H9 (cell line): Measurements from ENCODE around the gene PGGHG. TPM values are rescaled to one million over a fixed set of nuclear protein-coding genes. Genes with fewer than 3 reads are reported as not detected.

ENCODE experiments used
- DNase-seq: peaks from one replicate; pipeline ENCODE4 v3.0.0-alpha.2; 2017
- H2AFZ ChIP-seq: one replicate; pipeline ENCODE4 v1.6.1; 2013; ENCODE audit warnings: mild to moderate bottlenecking, low read length, control low read depth, moderate library complexity
- H2AK5ac ChIP-seq: 2 replicates; pipeline ENCODE4 v1.6.1; 2013; ENCODE audit warnings: low read length, control low read depth, mixed read lengths; ENCODE audit not compliant: insufficient read length
- H2BK120ac ChIP-seq: one replicate; pipeline ENCODE4 v1.6.1; 2013; ENCODE audit warnings: low read depth, mild to moderate bottlenecking, low read length, control low read depth, inconsistent platforms; ENCODE audit not compliant: poor library complexity, severe bottlenecking
- H2BK12ac ChIP-seq: 2 replicates; pipeline ENCODE4 v1.6.1; 2013; ENCODE audit warnings: low read length, control low read depth, mixed read lengths, low read depth; ENCODE audit not compliant: insufficient read length
- H2BK15ac ChIP-seq: 2 replicates; pipeline ENCODE4 v1.6.1; 2013; ENCODE audit warnings: low read depth, low read length, control low read depth
- H2BK20ac ChIP-seq: one replicate; pipeline ENCODE4 v1.6.1; 2013; ENCODE audit warnings: low read depth, mild to moderate bottlenecking, low read length, control low read depth, inconsistent platforms; ENCODE audit not compliant: poor library complexity, severe bottlenecking
- H2BK5ac ChIP-seq: 2 replicates; pipeline ENCODE4 v1.6.1; 2013; ENCODE audit warnings: low read length, control low read depth, mixed read lengths; ENCODE audit not compliant: insufficient read length
- H3K14ac ChIP-seq: 2 replicates; pipeline ENCODE4 v1.6.1; 2013; ENCODE audit warnings: low read length, control low read depth; ENCODE audit not compliant: insufficient read depth
- H3K18ac ChIP-seq: 2 replicates; pipeline ENCODE4 v1.6.1; 2013; ENCODE audit warnings: low read depth, mild to moderate bottlenecking, mixed read lengths, low read length, control low read depth; ENCODE audit not compliant: insufficient read length
- H3K23ac ChIP-seq: 2 replicates; pipeline ENCODE4 v1.6.1; 2013; ENCODE audit warnings: low read length, control low read depth, mixed read lengths, low read depth; ENCODE audit not compliant: insufficient read length
- H3K23me2 ChIP-seq: 2 replicates; pipeline ENCODE4 v1.6.1; 2013; ENCODE audit warnings: low read depth, mild to moderate bottlenecking, mixed read lengths, low read length, control low read depth; ENCODE audit not compliant: insufficient read length, poor library complexity, severe bottlenecking
- H3K27ac ChIP-seq: 2 replicates; pipeline ENCODE4 v1.5.1; 2013; ENCODE audit warnings: low read length, control low read depth, mixed read lengths, low read depth; ENCODE audit not compliant: insufficient read length
- H3K27me3 ChIP-seq: 2 replicates; pipeline ENCODE4 v1.6.1; 2013; ENCODE audit warnings: low read length, control low read depth, inconsistent platforms; ENCODE audit not compliant: insufficient read depth
- H3K4ac ChIP-seq: 2 replicates; pipeline ENCODE4 v1.6.1; 2013; ENCODE audit warnings: low read depth, mild to moderate bottlenecking, control low read depth, inconsistent platforms, low read length, moderate library complexity
- H3K4me1 ChIP-seq: 2 replicates; pipeline ENCODE4 v1.6.1; 2013; ENCODE audit warnings: low read length, control low read depth, inconsistent platforms; ENCODE audit not compliant: insufficient read depth
- H3K4me2 ChIP-seq: 2 replicates; pipeline ENCODE4 v1.6.1; 2013; ENCODE audit warnings: low read length, control low read depth, mixed read lengths; ENCODE audit not compliant: insufficient read length, insufficient read depth
- H3K56ac ChIP-seq: 2 replicates; pipeline ENCODE4 v1.6.1; 2013; ENCODE audit warnings: low read depth, mild to moderate bottlenecking, mixed read lengths, low read length, control low read depth; ENCODE audit not compliant: insufficient read length
- H3K79me1 ChIP-seq: 2 replicates; pipeline ENCODE4 v1.6.1; 2013; ENCODE audit warnings: low read depth, mild to moderate bottlenecking, moderate library complexity, low read length, control low read depth, inconsistent platforms; ENCODE audit not compliant: insufficient read depth, poor library complexity, severe bottlenecking
- H3K79me2 ChIP-seq: 2 replicates; pipeline ENCODE4 v1.6.1; 2013; ENCODE audit warnings: low read length, control low read depth, inconsistent platforms; ENCODE audit not compliant: insufficient read depth
- H3K9ac ChIP-seq: 2 replicates; pipeline ENCODE4 v1.6.1; 2013; ENCODE audit warnings: low read length, control low read depth, mixed read lengths; ENCODE audit not compliant: insufficient read length; ENCODE audit errors: extremely low read depth
- H3K9me3 ChIP-seq: one replicate; pipeline ENCODE4 v1.6.1; 2013; ENCODE audit warnings: low read depth, low read length, inconsistent platforms; ENCODE audit not compliant: control insufficient read depth
- H3T11ph ChIP-seq: one replicate; pipeline ENCODE4 v1.6.1; 2013; ENCODE audit warnings: mild to moderate bottlenecking, low read length, control low read depth, inconsistent platforms
- H4K20me1 ChIP-seq: one replicate; pipeline ENCODE4 v1.6.1; 2013; ENCODE audit not compliant: control insufficient read depth, insufficient read length, insufficient read depth
- H4K5ac ChIP-seq: 2 replicates; pipeline ENCODE4 v1.6.1; 2013; ENCODE audit warnings: low read depth, mild to moderate bottlenecking, mixed read lengths, low read length, control low read depth; ENCODE audit not compliant: insufficient read length
- H4K8ac ChIP-seq: replicated peaks from 2 replicates; pipeline ENCODE4 v1.6.1; 2013; ENCODE audit warnings: low read length, control low read depth, mixed read lengths, low read depth; ENCODE audit not compliant: insufficient read length
- H4K91ac ChIP-seq: 2 replicates; pipeline ENCODE4 v1.6.1; 2013; ENCODE audit warnings: low read depth, mild to moderate bottlenecking, moderate library complexity, mixed read lengths, low read length, control low read depth; ENCODE audit not compliant: insufficient read length
- H3K27ac Mint-ChIP-seq, 3 experiments: 2 replicates in 2 of 3; 3 replicates in 1 of 3; pipeline ENCODE4 v1.8.0; 2020 to 2021; ENCODE audit warnings: mixed read lengths in 3 of 3, mild to moderate bottlenecking in 1 of 3, moderate library complexity in 1 of 3
- H3K27me3 Mint-ChIP-seq: 2 replicates; pipeline ENCODE4 v1.8.0; 2021; ENCODE audit warnings: low read depth, mild to moderate bottlenecking, moderate library complexity, mixed read lengths
- H3K36me3 Mint-ChIP-seq, 3 experiments: 2 replicates in 2 of 3; 3 replicates in 1 of 3; pipeline ENCODE4 v1.8.0; 2020 to 2021; ENCODE audit warnings: low read depth in 3 of 3, mixed read lengths in 3 of 3; ENCODE audit not compliant: insufficient read depth in 1 of 3
- H3K4me1 Mint-ChIP-seq, 2 experiments: 2 replicates each; pipeline ENCODE4 v1.8.0; 2020; ENCODE audit warnings: mixed read lengths in 2 of 2
- H3K4me3 Mint-ChIP-seq, 2 experiments: 2 replicates in 1 of 2; 3 replicates in 1 of 2; pipeline ENCODE4 v1.8.0; 2020 to 2021; ENCODE audit warnings: mild to moderate bottlenecking in 2 of 2, mixed read lengths in 2 of 2, moderate library complexity in 1 of 2
- H3K9me3 Mint-ChIP-seq, 2 experiments: 2 replicates in 1 of 2; 3 replicates in 1 of 2; pipeline ENCODE4 v1.8.0; 2020; ENCODE audit warnings: mild to moderate bottlenecking in 2 of 2, mixed read lengths in 2 of 2, moderate library complexity in 1 of 2
- CTCF ChIP-seq: fragments of 200-600 bp; sonication (generic); conservative IDR thresholded peaks from 3 replicates; pipeline ENCODE4 v1.8.0; 2021; ENCODE audit warnings: antibody characterized with exemption, mild to moderate bottlenecking
- WGBS: extraction: QIAGEN DNeasy Blood & Tissue Kit; methylation state at CpG from one replicate; pipeline ENCODE4 v1.1.7; 2013; ENCODE audit warnings: missing lambda C conversion rate, low lambda C conversion rate, mixed read lengths; ENCODE audit not compliant: insufficient read length; ENCODE audit errors: extremely low coverage; 5-methylcytosine and 5-hydroxymethylcytosine counted together
- long read RNA-seq: library from polyadenylated mRNA; unstranded; transcript quantifications from one replicate; pipeline ENCODE4 v2.0.0, GENCODE V29; 2020
- total RNA-seq: library from RNA; stranded (reverse); gene quantifications from 2 replicates; pipeline ENCODE4 v1.2.1, GENCODE V29; 2021

PGGHG gene
- total RNA-seq = 57.9 and 58.3 TPM in 2 replicates
- long read RNA-seq, transcript PGGHG-203 (14 exons, 3,687 nt) = major isoform, 18 of 158 reads
- long read RNA-seq, partial matches to known transcripts = 14 of 158 reads
- long read RNA-seq, other reads (novel, unspliced or antisense) = 126 of 158 reads

- Histone ChIP-seq H3K27me3 (peaks cover 7% of the 10 kb centered on the region; the same call in 1 of the 2 replicates), H3K18ac (peak within 1 kb of the TSS; percentile 6), H3K56ac (no peak within 1 kb of the TSS), H3K9me3 (no peaks in the 10 kb centered on the region), H4K8ac (no peak within 1 kb of the TSS), H2AFZ (no peak within 1 kb of the TSS), H2BK120ac (no peak within 1 kb of the TSS), H3K23ac (no peak within 1 kb of the TSS), H3K14ac (peak within 1 kb of the TSS; percentile 19), H4K91ac (no peak within 1 kb of the TSS), H2BK15ac (no peak within 1 kb of the TSS), H4K20me1 (no peaks in the 10 kb centered on the region), H2BK5ac (no peak within 1 kb of the TSS), H2BK20ac (no peak within 1 kb of the TSS), H3K79me2 (no peaks in the 10 kb centered on the region), H3T11ph (no peak within 1 kb of the TSS), H3K23me2 (peaks cover 9% of the 10 kb centered on the region), H3K4ac (no peak within 1 kb of the TSS), H2AK5ac (no peak within 1 kb of the TSS), H2BK12ac (no peak within 1 kb of the TSS), H3K4me1 (no peaks in the 10 kb centered on the region), H3K27ac (no peak within 1 kb of the TSS), H3K4me2 (peak within 1 kb of the TSS; percentile 48), H4K5ac (no peak within 1 kb of the TSS), H3K9ac (no peak within 1 kb of the TSS), H3K79me1 (no peaks in the 10 kb centered on the region)
- H3K4me1 Mint-ChIP-seq = peaks cover 28 to 36% of the 10 kb centered on the region in 2 experiments
- H3K27me3 Mint-ChIP-seq = peaks cover 13% of the 10 kb centered on the region
- WGBS = no CpG with 5 or more reads among the region's 112 CpGs
- no peak for TF ChIP-seq CTCF
- H3K9me3 Mint-ChIP-seq = no peaks in the 10 kb centered on the region
- DNase-seq = peak; percentile 33
- peak within 1 kb of the TSS in 1 of 3 experiments; percentile 87; a peak in 2 of 7 replicates for H3K27ac Mint-ChIP-seq
- peak within 1 kb of the TSS; percentile 63 to 84 for H3K4me3 Mint-ChIP-seq
- H3K36me3 Mint-ChIP-seq = peaks cover 15 to 24% (median 16%) of the 10 kb centered on the region in 3 experiments
These were observed at the start of gene PGGHG for GRCh38 chr11:288478-289397. PGGHG (plus strand) TSS chr11:289126; CDS start chr11:289817, 691 bp downstream.
